ENCODE measurements around the gene ZBTB20. TPM values are rescaled to one million over a fixed set of nuclear protein-coding genes. Genes with fewer than 3 reads are reported as not detected.

The ZBTB20 gene
- total RNA-seq, 2 donors from 2014 or later = 5.7 to 17.7 TPM

DNA sequence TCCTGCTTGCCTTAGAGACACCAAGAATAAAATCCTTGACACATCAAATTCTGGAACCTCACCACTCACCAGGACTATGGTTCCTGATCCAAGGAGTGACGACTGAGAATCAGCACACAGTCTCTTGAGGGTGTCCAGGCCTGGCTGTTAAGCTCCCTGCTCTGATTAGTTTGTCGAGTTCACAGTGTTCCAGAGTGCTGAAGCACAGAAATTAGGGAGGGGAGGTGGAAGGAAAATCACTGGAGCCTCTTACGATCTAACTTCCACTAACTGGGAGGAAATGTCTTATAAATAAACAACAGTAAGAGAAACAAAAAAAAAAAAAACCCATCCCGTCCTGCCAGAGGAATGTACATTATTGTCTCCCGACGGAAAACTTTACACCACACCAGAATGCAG, 523.0 kb downstream of the ZBTB20 start:
- Mint-ChIP-seq H3K4me3 (no peak overlapping the region), H3K36me3 (ENCODE audit: low read depth) (peaks cover 15% of the 10 kb centered on the region), H3K4me1 (peaks cover 3% of the 10 kb centered on the region), H3K27ac (no peak overlapping the region), H3K9me3 (peaks cover 3% of the 10 kb centered on the region), H3K27me3 (no peaks in the 10 kb centered on the region)
- ATAC-seq (replicated peaks) = no peak

DNA sequence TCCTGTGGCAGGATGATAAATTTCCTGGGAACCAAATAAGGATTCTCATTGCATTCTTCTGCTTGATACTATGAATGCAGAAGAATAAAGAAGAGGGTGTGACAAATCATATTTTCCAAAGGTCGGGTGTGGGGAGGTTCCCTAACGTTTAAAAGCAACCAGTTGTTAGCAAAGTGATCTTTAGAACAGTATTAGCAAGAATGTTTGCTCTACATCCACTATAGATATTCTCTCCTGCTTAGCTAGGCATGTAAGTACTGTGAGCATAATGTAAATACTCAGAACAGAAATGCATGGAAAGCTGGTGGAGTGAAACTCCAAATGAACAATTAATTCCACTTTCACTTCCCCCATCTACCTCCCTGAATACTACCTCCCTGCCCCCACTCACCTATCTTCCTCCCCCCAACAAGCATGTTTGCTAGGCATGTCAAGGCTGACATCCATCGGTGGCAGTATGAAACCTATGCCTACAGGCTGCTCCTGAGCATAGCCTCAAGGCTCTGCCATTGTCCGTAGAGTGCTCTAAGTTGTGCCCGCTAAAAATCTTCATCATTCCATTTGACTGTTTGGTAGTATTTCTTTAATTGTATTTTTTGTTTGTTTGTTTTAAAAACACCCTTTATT, 523.6 kb downstream of the ZBTB20 start:
- peaks cover 3% of the 10 kb centered on the region for H3K9me3 Mint-ChIP-seq
- peaks cover 3% of the 10 kb centered on the region for H3K4me1 Mint-ChIP-seq
- H3K36me3 Mint-ChIP-seq (ENCODE audit: low read depth) = peaks cover 15% of the 10 kb centered on the region
- H3K27me3 Mint-ChIP-seq = no peaks in the 10 kb centered on the region
- H3K4me3 Mint-ChIP-seq = no peak overlapping the region
- H3K27ac Mint-ChIP-seq = no peak overlapping the region
- no peak for ATAC-seq (replicated peaks)

DNA sequence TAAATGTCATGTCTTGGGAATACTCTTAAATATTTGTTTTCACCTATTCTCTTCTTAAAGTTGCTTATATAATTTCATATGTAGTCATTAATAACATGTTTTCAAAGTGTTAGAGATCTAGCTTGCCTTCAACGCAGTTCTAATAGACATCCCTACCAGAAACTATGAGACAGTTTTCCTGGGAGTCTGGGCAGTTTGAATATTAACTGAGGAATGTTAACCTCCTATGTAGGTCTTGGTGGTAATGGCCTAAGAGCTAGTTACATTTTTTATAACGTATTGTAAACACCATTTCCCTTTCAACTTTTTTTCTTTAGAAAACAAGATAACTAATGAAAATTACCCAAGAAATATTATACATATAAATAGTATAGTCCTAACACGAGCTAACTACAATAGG, 525.1 kb downstream of the ZBTB20 start:
- Mint-ChIP-seq H3K9me3 (peaks cover 3% of the 10 kb centered on the region), H3K27ac (no peak overlapping the region), H3K4me1 (peaks cover 3% of the 10 kb centered on the region), H3K27me3 (no peaks in the 10 kb centered on the region), H3K4me3 (no peak overlapping the region), H3K36me3 (ENCODE audit: low read depth) (peaks cover 15% of the 10 kb centered on the region)
- ATAC-seq (replicated peaks) = no peak

DNA sequence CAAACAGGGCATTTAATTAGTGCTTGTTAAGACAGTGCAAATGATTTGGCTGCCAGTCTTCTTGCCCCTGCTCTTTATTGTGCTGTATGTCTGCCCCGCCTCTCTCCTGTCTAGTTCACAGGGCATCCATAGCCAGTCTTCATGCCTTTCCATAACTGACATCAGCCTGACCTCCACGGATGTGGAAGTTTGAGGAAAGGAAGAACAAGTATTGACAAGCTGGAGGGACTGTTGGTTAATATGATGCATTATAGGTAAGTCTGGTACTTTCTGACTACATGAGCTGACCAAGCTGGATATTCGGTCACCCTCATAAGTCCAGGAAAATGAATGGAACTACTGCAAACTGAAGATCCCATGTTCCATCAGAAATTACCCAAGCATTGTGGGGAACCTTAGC, 527.3 kb downstream of the ZBTB20 start:
- Mint-ChIP-seq H3K27me3 (no peaks in the 10 kb centered on the region), H3K9me3 (peaks cover 3% of the 10 kb centered on the region), H3K27ac (no peak overlapping the region), H3K36me3 (ENCODE audit: low read depth) (peaks cover 10% of the 10 kb centered on the region), H3K4me3 (no peak overlapping the region), H3K4me1 (peaks cover 3% of the 10 kb centered on the region)
- ATAC-seq (replicated peaks) = no peak

DNA sequence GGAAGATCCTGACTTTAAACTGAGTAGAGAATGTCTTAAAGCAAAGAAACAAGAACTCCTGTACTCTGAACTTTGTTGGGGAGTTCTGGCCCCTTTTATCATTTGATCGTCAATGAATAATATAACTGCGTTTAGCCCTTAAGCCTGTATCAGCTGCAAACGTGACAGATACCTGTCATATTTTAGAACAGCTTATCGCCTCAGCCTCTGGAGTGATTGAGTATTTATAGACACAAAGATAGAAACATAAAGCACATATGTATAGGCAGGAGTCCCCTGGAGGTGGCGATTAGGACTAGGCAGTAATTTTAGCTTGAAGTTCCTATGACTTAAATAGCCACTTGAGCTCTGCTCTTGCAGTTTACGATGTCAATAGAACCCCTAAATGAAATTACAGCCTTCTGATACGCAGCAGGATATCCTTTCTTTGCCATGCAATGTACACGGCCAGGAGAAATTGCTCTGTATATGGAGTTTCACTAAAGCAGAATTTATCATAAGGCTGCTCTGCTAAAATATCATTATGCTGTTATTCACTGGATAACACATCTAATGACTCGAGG, 531.5 kb downstream of the ZBTB20 start:
- Mint-ChIP-seq H3K4me1 (peaks cover 3% of the 10 kb centered on the region), H3K27me3 (no peaks in the 10 kb centered on the region), H3K36me3 (ENCODE audit: low read depth) (no peaks in the 10 kb centered on the region), H3K27ac (no peak overlapping the region), H3K9me3 (peaks cover 3% of the 10 kb centered on the region), H3K4me3 (no peak overlapping the region)
- ATAC-seq (replicated peaks) = no peak

DNA sequence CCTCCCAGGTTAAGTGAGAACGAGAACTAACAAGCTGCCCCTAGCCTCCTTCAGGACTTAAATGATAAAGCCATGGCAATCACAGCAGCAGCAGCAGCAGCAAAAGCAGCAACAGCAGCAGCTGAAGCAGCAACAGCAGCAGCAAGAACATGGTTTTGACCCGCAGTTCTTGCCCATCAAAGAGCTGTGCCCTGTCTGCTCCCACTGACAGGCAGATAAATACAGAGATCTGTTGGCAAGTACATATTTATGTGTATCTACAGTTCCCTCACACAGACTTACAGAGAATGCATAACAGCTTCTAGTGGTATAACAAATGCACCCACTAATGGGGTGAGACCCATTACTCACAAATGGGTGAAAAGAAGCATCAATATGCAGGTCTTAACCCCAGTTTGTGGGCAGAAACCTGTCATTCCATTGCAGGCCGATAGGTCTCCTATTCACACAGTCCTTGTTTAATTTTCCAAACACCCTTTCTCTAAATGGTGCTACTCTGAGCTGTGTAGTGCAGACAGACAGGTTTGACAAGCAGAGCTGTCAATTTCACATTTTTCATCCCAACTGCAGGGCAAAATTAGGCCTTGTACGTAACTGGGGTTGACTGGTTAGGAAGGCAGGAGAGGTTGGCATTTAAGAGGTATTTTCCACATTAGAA, 537.0 kb downstream of the ZBTB20 start:
- Mint-ChIP-seq H3K4me1 (no peaks in the 10 kb centered on the region), H3K36me3 (ENCODE audit: low read depth) (no peaks in the 10 kb centered on the region), H3K27me3 (no peaks in the 10 kb centered on the region), H3K9me3 (no peaks in the 10 kb centered on the region), H3K27ac (no peak overlapping the region), H3K4me3 (no peak overlapping the region)
- no peak for ATAC-seq (replicated peaks)

DNA sequence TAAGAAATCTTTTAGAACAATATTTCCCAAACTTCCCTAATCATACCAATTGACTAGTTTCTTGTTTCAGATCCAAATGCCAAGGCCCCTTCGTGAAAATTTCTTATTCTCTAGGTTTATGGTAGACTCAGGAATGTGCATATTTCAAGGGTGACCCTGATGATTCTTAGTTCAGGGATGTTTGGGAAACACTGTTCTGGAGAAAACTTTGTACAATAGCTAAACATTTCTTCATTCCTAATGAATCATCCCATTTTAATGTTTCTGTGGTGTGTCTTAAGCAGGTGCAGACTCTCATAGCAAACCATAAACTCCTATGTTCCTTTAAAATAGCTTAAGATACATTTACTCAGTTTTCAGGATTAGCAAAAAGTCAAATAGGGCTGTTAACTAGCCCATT, 538.8 kb downstream of the ZBTB20 start:
- no peaks in the 10 kb centered on the region for H3K4me1 Mint-ChIP-seq
- no peak for ATAC-seq (replicated peaks)
- H3K36me3 Mint-ChIP-seq (ENCODE audit: low read depth) = no peaks in the 10 kb centered on the region
- no peak overlapping the region for H3K4me3 Mint-ChIP-seq
- no peak overlapping the region for H3K27ac Mint-ChIP-seq
- no peaks in the 10 kb centered on the region for H3K27me3 Mint-ChIP-seq
- no peaks in the 10 kb centered on the region for H3K9me3 Mint-ChIP-seq

DNA sequence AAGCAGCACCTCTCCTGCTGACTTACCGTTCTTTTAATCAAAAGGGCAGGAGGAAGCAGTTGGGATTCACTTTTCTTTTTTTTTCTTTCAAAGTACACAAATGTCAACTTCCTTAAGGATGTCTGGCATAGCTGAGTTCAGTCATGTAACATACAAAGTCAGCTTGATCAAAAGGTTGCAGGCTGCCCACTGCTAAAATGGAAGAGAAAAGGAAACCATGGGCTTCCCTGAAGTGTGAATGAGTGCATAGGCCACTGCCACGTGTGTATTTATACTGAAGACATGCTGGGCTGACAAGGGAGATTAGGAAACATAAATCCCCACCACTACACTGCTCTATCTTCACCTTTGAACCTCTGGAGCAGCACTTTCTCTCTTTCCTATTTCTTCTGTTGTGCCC, 540.8 kb downstream of the ZBTB20 start:
- no peaks in the 10 kb centered on the region for H3K36me3 Mint-ChIP-seq (ENCODE audit: low read depth)
- H3K4me3 Mint-ChIP-seq = no peak overlapping the region
- ATAC-seq (replicated peaks) = no peak
- H3K27ac Mint-ChIP-seq = no peak overlapping the region
- H3K27me3 Mint-ChIP-seq = no peaks in the 10 kb centered on the region
- no peaks in the 10 kb centered on the region for H3K9me3 Mint-ChIP-seq
- no peaks in the 10 kb centered on the region for H3K4me1 Mint-ChIP-seq

DNA sequence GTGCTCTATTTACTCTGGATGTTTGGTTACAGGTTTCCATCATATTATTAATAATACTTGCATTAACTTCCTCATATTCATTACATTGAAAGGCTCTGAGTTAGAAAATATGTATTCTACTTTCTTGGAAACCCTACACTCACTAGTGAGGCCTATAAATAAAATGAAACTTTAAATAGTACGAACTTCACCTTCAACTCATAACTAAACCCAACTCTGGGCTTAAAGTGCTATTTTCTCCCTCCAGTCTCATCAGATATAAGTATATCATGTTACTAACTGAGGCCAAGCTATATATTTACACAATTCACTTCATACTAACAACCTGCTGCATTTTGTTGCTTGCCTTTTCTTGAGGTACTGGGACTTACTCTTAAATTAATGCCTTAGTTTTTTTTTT, 546.5 kb downstream of the ZBTB20 start:
- Mint-ChIP-seq H3K36me3 (ENCODE audit: low read depth) (no peaks in the 10 kb centered on the region), H3K4me1 (no peaks in the 10 kb centered on the region), H3K27ac (no peak overlapping the region), H3K4me3 (no peak overlapping the region), H3K9me3 (no peaks in the 10 kb centered on the region), H3K27me3 (no peaks in the 10 kb centered on the region)
- ATAC-seq (replicated peaks) = no peak

DNA sequence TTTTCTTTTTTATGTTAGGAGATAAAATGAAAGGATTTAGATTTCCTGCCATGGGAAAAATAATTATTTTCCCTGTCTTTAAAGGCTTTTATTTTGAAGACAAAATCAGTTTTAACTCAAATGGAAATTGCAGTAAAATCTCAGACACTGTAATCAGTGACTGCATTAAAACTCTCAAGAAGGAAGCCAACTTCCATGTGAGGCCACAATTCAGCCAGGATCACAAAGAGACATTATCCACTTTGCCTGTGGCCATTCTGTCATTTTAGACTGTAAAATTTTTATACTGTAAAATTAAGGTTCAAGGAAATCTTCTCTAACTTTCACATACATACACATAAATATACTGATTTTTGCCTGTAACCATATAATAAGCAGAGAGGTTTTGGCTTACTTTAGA, 549.2 kb downstream of the ZBTB20 start:
- no peaks in the 10 kb centered on the region for H3K27me3 Mint-ChIP-seq
- no peaks in the 10 kb centered on the region for H3K36me3 Mint-ChIP-seq (ENCODE audit: low read depth)
- ATAC-seq (replicated peaks) = no peak

DNA sequence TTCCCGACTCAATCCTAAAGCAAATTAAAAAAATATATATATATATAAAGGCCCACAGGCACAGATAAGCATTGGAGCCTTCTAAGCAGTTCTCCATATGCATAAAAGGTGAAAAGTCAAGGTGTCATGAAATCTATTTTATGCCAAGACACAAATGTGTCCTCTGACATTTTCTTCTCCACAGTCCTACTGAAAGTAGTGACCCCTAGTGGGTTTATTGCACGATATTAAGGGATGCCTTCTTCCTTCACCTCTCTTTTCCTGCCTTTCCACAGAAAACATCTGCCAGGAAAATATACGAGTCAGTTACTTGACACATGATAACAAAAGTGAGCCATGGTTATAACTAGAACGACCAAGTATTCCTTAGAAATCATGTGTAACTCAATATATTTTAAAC, 550.1 kb downstream of the ZBTB20 start:
- no peaks in the 10 kb centered on the region for H3K9me3 Mint-ChIP-seq
- no peaks in the 10 kb centered on the region for H3K36me3 Mint-ChIP-seq (ENCODE audit: low read depth)
- H3K4me1 Mint-ChIP-seq = no peaks in the 10 kb centered on the region
- no peak overlapping the region for H3K4me3 Mint-ChIP-seq
- ATAC-seq (replicated peaks) = no peak
- no peaks in the 10 kb centered on the region for H3K27me3 Mint-ChIP-seq
- H3K27ac Mint-ChIP-seq = no peak overlapping the region

More for the DNA sequence above, 549.2 kb downstream of the ZBTB20 start:
- H3K4me1 Mint-ChIP-seq = no peaks in the 10 kb centered on the region
- H3K27ac Mint-ChIP-seq = no peak overlapping the region
- H3K4me3 Mint-ChIP-seq = no peak overlapping the region
- H3K9me3 Mint-ChIP-seq = no peaks in the 10 kb centered on the region

DNA sequence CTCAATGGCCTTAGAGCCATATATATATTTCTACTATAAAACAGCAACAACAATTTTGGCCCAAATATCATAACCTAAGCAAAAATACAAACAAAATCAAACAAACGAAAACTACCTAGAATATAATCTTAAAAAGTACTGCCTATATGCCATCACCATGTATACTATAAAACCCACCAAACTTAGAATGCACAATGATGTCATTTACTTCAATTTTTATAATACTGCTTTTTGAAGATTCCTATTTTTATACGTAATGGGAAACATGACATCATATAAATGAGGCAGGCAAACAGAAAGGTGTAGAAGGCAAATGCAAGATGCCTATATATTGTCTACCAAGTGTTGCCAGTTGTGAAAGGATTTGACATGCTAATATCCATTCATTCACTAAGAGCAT, 550.9 kb downstream of the ZBTB20 start:
- no peaks in the 10 kb centered on the region for H3K9me3 Mint-ChIP-seq
- H3K27ac Mint-ChIP-seq = no peak overlapping the region
- H3K27me3 Mint-ChIP-seq = no peaks in the 10 kb centered on the region
- no peaks in the 10 kb centered on the region for H3K36me3 Mint-ChIP-seq (ENCODE audit: low read depth)
- no peaks in the 10 kb centered on the region for H3K4me1 Mint-ChIP-seq
- H3K4me3 Mint-ChIP-seq = no peak overlapping the region
- no peak for ATAC-seq (replicated peaks)

DNA sequence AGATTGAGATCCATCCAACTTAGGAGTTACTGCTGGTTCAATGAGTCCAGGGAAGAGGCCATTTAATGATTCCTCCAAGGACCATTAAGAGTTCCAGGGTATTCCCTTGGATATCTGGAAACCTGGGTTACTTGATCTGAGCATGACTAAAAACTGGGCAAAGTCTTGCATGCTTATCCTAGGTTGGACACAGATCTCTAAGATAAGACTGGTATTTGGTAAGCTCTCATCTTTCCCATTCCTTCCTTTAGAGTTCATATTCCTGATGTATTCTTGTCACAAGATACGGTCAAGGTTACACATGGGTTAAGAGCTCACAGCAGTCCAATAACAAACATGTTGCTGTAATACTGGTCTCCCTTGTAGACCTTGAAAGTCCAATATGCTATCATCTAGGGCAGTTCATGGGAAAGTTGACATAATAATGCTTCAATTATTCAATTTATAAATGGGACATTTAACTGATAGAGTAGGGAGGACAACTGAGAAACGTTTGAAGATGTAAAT, 551.5 kb downstream of the ZBTB20 start:
- H3K4me3 Mint-ChIP-seq = no peak overlapping the region
- no peak overlapping the region for H3K27ac Mint-ChIP-seq
- no peaks in the 10 kb centered on the region for H3K36me3 Mint-ChIP-seq (ENCODE audit: low read depth)
- H3K4me1 Mint-ChIP-seq = no peaks in the 10 kb centered on the region
- H3K27me3 Mint-ChIP-seq = no peaks in the 10 kb centered on the region
- ATAC-seq (replicated peaks) = no peak
- H3K9me3 Mint-ChIP-seq = no peaks in the 10 kb centered on the region

DNA sequence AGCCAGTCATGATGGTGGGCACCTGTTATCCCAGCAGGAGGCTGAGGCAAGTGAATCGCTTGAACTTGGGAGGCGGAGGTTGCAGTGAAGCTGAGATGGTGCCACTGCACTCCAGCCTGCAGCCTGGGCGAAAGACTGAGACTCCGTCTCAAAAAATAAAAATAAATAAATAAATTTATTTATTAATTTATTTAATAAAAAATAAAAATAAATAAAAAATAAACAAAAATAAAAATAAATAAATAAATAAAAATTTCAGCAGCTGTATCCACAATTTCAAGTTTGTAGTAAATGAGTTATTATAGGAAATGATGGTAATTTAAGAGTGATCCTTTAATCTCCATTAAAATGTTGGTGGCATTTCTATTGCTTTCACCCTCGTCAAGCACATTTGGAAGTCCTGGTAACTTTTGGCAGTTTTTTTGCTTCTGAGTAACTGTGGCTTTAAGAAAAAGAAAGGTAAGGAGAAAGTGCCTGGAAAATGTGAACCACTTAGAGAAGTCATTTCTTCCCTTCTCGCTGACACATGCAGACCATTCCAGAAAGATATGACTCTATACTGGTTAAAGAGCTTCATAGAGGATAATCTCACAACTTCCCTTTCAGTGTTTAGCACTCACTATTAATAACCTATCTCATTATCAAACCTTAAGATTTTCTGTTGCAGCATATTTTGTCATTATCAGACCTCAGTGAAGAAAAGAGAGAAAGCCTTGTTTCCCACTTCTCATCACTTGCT, 556.6 kb downstream of the ZBTB20 start:
- no peak overlapping the region for H3K27ac Mint-ChIP-seq
- H3K27me3 Mint-ChIP-seq = no peaks in the 10 kb centered on the region
- no peak overlapping the region for H3K4me3 Mint-ChIP-seq
- H3K36me3 Mint-ChIP-seq (ENCODE audit: low read depth) = no peaks in the 10 kb centered on the region
- peaks cover 11% of the 10 kb centered on the region for H3K4me1 Mint-ChIP-seq
- H3K9me3 Mint-ChIP-seq = no peaks in the 10 kb centered on the region
- peak; percentile 89 for ATAC-seq (replicated peaks)

DNA sequence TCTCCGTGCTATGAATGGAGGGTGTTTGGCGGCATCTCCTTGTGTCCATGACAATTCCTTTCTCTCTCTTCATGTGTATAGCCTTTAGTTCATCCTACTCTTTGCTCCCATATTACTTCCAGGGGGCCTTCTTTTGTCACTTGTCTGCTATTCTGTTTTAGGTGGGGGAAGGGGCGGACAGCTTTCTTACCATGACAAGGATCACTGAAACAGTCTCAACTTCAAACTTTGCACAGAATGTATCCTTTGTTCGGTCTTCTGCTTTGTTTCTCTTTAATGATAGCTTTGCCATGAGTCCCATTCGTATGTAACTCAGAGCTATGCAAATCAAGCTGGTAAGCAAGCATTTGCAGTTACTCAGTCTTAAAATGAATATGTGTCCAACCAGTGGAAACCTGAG, 559.1 kb downstream of the ZBTB20 start:
- Mint-ChIP-seq H3K27me3 (no peaks in the 10 kb centered on the region), H3K4me3 (no peak overlapping the region), H3K27ac (no peak overlapping the region), H3K36me3 (ENCODE audit: low read depth) (no peaks in the 10 kb centered on the region), H3K4me1 (peaks cover 17% of the 10 kb centered on the region), H3K9me3 (no peaks in the 10 kb centered on the region)
- no peak for ATAC-seq (replicated peaks)
